K562 (cell line): Measurements from ENCODE around the gene SPAM1. TPM values are rescaled to one million over a fixed set of nuclear protein-coding genes. Genes with fewer than 3 reads are reported as not detected.

ENCODE experiments used
- ATAC-seq: fragments of 200-7000 bp; cut with Tn5 transposase; 3 replicates; pipeline ENCODE4 v1.9.1; 2020; ENCODE audit warnings: moderate library complexity
- Bru-seq: library from RNA; stranded (reverse); fragments of 400-500 nt; gene quantifications from one replicate; lab custom pipeline; 2021; lab: Mats Ljungman, UMichigan
- BruChase-seq, 2 experiments: library from RNA; stranded (reverse); fragments of 400-500 nt; gene quantifications; one replicate each; lab custom pipeline; 2021; lab: Mats Ljungman, UMichigan
- BruUV-seq: library from RNA; stranded (reverse); fragments of 400-500 nt; replicated peaks from 2 replicates; lab custom pipeline; 2021; lab: Mats Ljungman, UMichigan
- CTCF ChIA-PET: fragments of 300-600 bp; formaldehyde crosslinking; extraction: SDS; loops from one replicate; lab custom pipeline; 2021; ENCODE audit warnings: low intra/inter-chr PET ratio; lab: Yijun Ruan, JAX
- POLR2A ChIA-PET: fragments of 300-600, 350-650 bp; sonication (Branson Sonifier 250); formaldehyde crosslinking; extraction: SDS; loops from one replicate; lab custom pipeline; 2021; ENCODE audit warnings: antibody characterized with exemption, inconsistent platforms; lab: Yijun Ruan, JAX
- DNase-seq, 4 experiments: peaks; one replicate each; pipeline versions ENCODE4 v3.0.0 to v3.0.0-alpha.2; 2011 to 2018; ENCODE audit warnings: low spot score in 3 of 4, mixed read lengths in 3 of 4; ENCODE audit errors: extremely low read depth in 1 of 4
- FAIRE-seq: peaks from 2 replicates; lab custom pipeline; 2011; peaks lifted over from hg19 to GRCh38; lab: Jason Lieb, UNC
- H2AFZ ChIP-seq: 2 replicates; pipeline ENCODE4 v1.6.0; 2011; ENCODE audit warnings: low read depth, low read length, control low read depth, inconsistent platforms
- H3K27ac ChIP-seq: fragments of 200-600 bp; 3 replicates; pipeline ENCODE4 v1.8.0; 2011; ENCODE audit warnings: low read depth, mild to moderate bottlenecking, control low read depth, inconsistent platforms, low read length, moderate library complexity, mixed read lengths; ENCODE audit errors: extremely low read depth
- H3K27me3 ChIP-seq, 2 experiments: fragments of 300-600 bp in 1 of 2; 2 replicates in 1 of 2; 3 replicates in 1 of 2; pipeline versions ENCODE4 v1.6.0 to v1.8.0; 2011; ENCODE audit warnings: inconsistent platforms in 2 of 2, low read length in 2 of 2, mild to moderate bottlenecking in 1 of 2, mixed read lengths in 1 of 2, moderate library complexity in 1 of 2; ENCODE audit not compliant: control insufficient read depth in 2 of 2, insufficient read depth in 2 of 2
- H3K36me3 ChIP-seq: fragments of 300-600 bp; 3 replicates; pipeline ENCODE4 v1.8.0; 2011; ENCODE audit warnings: mild to moderate bottlenecking, low read length, inconsistent platforms; ENCODE audit not compliant: control insufficient read depth, insufficient read depth
- H3K4me1 ChIP-seq, 2 experiments: fragments of 200-600 bp in 1 of 2; replicated peaks in 1 of 2; 2 replicates in 1 of 2; 3 replicates in 1 of 2; pipeline versions ENCODE4 v1.5.1 to v1.8.0; 2011; ENCODE audit warnings: inconsistent platforms in 2 of 2, low read length in 2 of 2, mild to moderate bottlenecking in 1 of 2, mixed read lengths in 1 of 2, moderate library complexity in 1 of 2; ENCODE audit not compliant: control insufficient read depth in 2 of 2, insufficient read depth in 2 of 2
- H3K4me2 ChIP-seq: 2 replicates; pipeline ENCODE4 v1.6.1; 2011; ENCODE audit warnings: low read length, control low read depth, inconsistent platforms, mixed read lengths; ENCODE audit not compliant: insufficient read depth
- H3K4me3 ChIP-seq: fragments of 200-600 bp; sonication (generic), shearing (Covaris generic); 2 replicates; pipeline ENCODE4 v1.5.1; 2016; ENCODE audit warnings: control low read depth, inconsistent platforms
- H3K79me2 ChIP-seq: fragments of 200-600 bp; 3 replicates; pipeline ENCODE4 v1.8.0; 2011; ENCODE audit warnings: low read length, inconsistent platforms; ENCODE audit not compliant: control insufficient read depth, insufficient read depth
- H3K9ac ChIP-seq, 2 experiments: 2 replicates each; pipeline versions ENCODE4 v1.6.0 to v1.6.1; 2011; ENCODE audit warnings: low read depth in 2 of 2, low read length in 2 of 2, control low read depth in 1 of 2, inconsistent platforms in 1 of 2, mild to moderate bottlenecking in 1 of 2, mixed read lengths in 1 of 2; ENCODE audit not compliant: insufficient read depth in 1 of 2
- H3K9me1 ChIP-seq: one replicate; pipeline ENCODE4 v1.6.0; 2011; ENCODE audit warnings: inconsistent platforms, mild to moderate bottlenecking, low read length, moderate library complexity; ENCODE audit not compliant: control insufficient read depth, insufficient read depth
- H3K9me3 ChIP-seq: replicated peaks from 2 replicates; pipeline ENCODE4 v1.5.1; 2011; ENCODE audit warnings: low read depth, low read length, inconsistent platforms; ENCODE audit not compliant: control insufficient read depth, insufficient read depth
- H4K20me1 ChIP-seq: replicated peaks from 2 replicates; pipeline ENCODE4 v1.6.1; 2011; ENCODE audit warnings: low read length, inconsistent platforms, mixed read lengths; ENCODE audit not compliant: control insufficient read depth, insufficient read depth
- FOXA1 ChIP-seq: fragments of 450-650 bp; IDR thresholded peaks from 2 replicates; pipeline ENCODE4 v1.6.1; 2016; ENCODE audit warnings: mild to moderate bottlenecking, borderline replicate concordance
- FOXK1 ChIP-seq: sonication (generic); formaldehyde crosslinking; IDR thresholded peaks from 2 replicates; pipeline ENCODE4 v1.8.0; 2022; ENCODE audit warnings: missing genetic modification reagents, mild to moderate bottlenecking, borderline replicate concordance
- HMG20A ChIP-seq: fragments of 450-650 bp; formaldehyde crosslinking; conservative IDR thresholded peaks from 2 replicates; pipeline ENCODE4 v1.4.0; 2020; ENCODE audit warnings: mild to moderate bottlenecking, mixed read lengths
- KLF1 ChIP-seq: fragments of 450-650 bp; IDR thresholded peaks from 2 replicates; pipeline ENCODE4 v1.6.1; 2016; ENCODE audit warnings: missing genetic modification characterization, missing compliant biosample characterization
- MCM3 ChIP-seq: fragments of 450-650 bp; IDR thresholded peaks from 2 replicates; pipeline ENCODE4 v1.6.1; 2016
- RB1 ChIP-seq: fragments of 450-650 bp; IDR thresholded peaks from 2 replicates; pipeline ENCODE4 v1.6.1; 2017; ENCODE audit warnings: low read depth, mild to moderate bottlenecking
- THRA ChIP-seq: fragments of 450-650 bp; IDR thresholded peaks from 2 replicates; pipeline ENCODE4 v1.6.1; 2017; ENCODE audit warnings: mild to moderate bottlenecking, moderate library complexity
- U2AF2 ChIP-seq: fragments of 200-400 bp; formaldehyde crosslinking; optimal IDR thresholded peaks from 2 replicates; pipeline ENCODE3; 2017; ENCODE audit warnings: low read depth, mild to moderate bottlenecking, low read length
- XRCC3 ChIP-seq: fragments of 450-650 bp; IDR thresholded peaks from 2 replicates; pipeline ENCODE4 v1.6.1; 2017; ENCODE audit warnings: mild to moderate bottlenecking, moderate library complexity
- ZBTB8A ChIP-seq: fragments of 450-650 bp; IDR thresholded peaks from 2 replicates; pipeline ENCODE4 v1.6.1; 2018; ENCODE audit warnings: mild to moderate bottlenecking, moderate library complexity; ENCODE audit not compliant: partially characterized antibody
- ZNF609 ChIP-seq: sonication (generic); formaldehyde crosslinking; IDR thresholded peaks from 2 replicates; pipeline ENCODE4 v1.8.1; 2023; ENCODE audit warnings: missing genetic modification reagents, mild to moderate bottlenecking, borderline replicate concordance
- ZNF644 ChIP-seq: fragments of 200-800 bp; sonication (Bioruptor generic); IDR thresholded peaks from 2 replicates; pipeline ENCODE4 v1.6.1; 2016; ENCODE audit warnings: low read depth, missing genetic modification characterization, missing compliant biosample characterization
- in situ Hi-C: fragments of 300-500 bp; cut with MboI; formaldehyde crosslinking; loops from 4 replicates; pipeline ENCODE4 v1.15.0; 2018; ENCODE audit warnings: inconsistent platforms, mixed read lengths
- intact Hi-C: fragments of 100-400 bp; cut with micrococcal nuclease; formaldehyde crosslinking; loops from 2 replicates; pipeline ENCODE4 v1.14.2; 2022
- long read RNA-seq, 3 experiments: library from polyadenylated mRNA in 2 of 3; library from RNA in 1 of 3; unstranded in 2 of 3; stranded (forward) in 1 of 3; transcript quantifications; one replicate each; pipeline ENCODE4 v2.0.0, GENCODE V29; 2019 to 2022
- polyA minus RNA-seq, 3 experiments: library from RNA; depleted of rRNA, polyadenylated mRNA; stranded (reverse); fragments of >200 nt; gene quantifications; 2 replicates each; pipeline ENCODE4 v1.2.3, GENCODE V29; 2011
- polyA plus RNA-seq, 8 experiments: library from polyadenylated mRNA; depleted of rRNA in 4 of 8; stranded (reverse) in 5 of 8; unstranded in 3 of 8; fragments of >200 nt; fragmentation: Nextera tagmentation in 2 of 8; fragmentation: Illumina TruSeq in 1 of 8; extraction: Ambion mirVana in 2 of 8; extraction: Trizol in 1 of 8; gene quantifications; 2 replicates each; pipeline versions ENCODE4 v1.2.1 to v1.2.3, GENCODE V29; 2011 to 2014; ENCODE audit warnings: inconsistent platforms in 1 of 8, missing spikeins in 1 of 8
- total RNA-seq, 7 experiments: library from RNA; depleted of rRNA in 6 of 7; stranded (reverse); fragments of >200 nt in 6 of 7; fragmentation: Illumina TruSeq in 2 of 7; extraction: Trizol in 2 of 7; gene quantifications; 2 replicates each; pipeline versions ENCODE4 v1.2.1 to v1.2.3, GENCODE V29; 2011 to 2021; ENCODE audit warnings: low replicate concordance in 1 of 7

The SPAM1 gene, protein sequence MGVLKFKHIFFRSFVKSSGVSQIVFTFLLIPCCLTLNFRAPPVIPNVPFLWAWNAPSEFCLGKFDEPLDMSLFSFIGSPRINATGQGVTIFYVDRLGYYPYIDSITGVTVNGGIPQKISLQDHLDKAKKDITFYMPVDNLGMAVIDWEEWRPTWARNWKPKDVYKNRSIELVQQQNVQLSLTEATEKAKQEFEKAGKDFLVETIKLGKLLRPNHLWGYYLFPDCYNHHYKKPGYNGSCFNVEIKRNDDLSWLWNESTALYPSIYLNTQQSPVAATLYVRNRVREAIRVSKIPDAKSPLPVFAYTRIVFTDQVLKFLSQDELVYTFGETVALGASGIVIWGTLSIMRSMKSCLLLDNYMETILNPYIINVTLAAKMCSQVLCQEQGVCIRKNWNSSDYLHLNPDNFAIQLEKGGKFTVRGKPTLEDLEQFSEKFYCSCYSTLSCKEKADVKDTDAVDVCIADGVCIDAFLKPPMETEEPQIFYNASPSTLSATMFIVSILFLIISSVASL
- not detected in 2 replicates for total RNA-seq (2011; cell fraction: chromatin; rRNA removed; ENCODE audit: low replicate concordance)
- total RNA-seq (2011; cell fraction: nucleolus; rRNA removed) = not detected in 2 replicates
- total RNA-seq (2011; cell fraction: nucleoplasm; rRNA removed) = not detected in 2 replicates
- total RNA-seq (2014; rRNA removed) = not detected in 2 replicates
- total RNA-seq (2014; rRNA removed; fragmentation: Illumina TruSeq; extraction: Trizol) = not detected in 2 replicates
- total RNA-seq (2015; rRNA removed; fragmentation: Illumina TruSeq; extraction: Trizol) = not detected in 2 replicates
- total RNA-seq (2021) = not detected in 2 replicates
- not detected in 2 replicates for polyA plus RNA-seq (2011; rRNA removed)
- not detected in 2 replicates for polyA plus RNA-seq (2011; cell fraction: cytosol; rRNA removed)
- polyA plus RNA-seq (2011; cell fraction: nucleus; rRNA removed) = not detected in 2 replicates
- polyA plus RNA-seq (2012) = not detected in 2 replicates
- not detected in 2 replicates for polyA plus RNA-seq (2014; fragmentation: Illumina TruSeq; extraction: Trizol)
- polyA plus RNA-seq (2014; fragmentation: Nextera tagmentation; extraction: Ambion mirVana) = not detected
- polyA plus RNA-seq (2014; rRNA removed) = not detected in 2 replicates
- not detected in 2 replicates for polyA minus RNA-seq (2011; rRNA and poly(A)+ RNA removed)
- polyA minus RNA-seq (2011; cell fraction: cytosol; rRNA and poly(A)+ RNA removed) = not detected in 2 replicates
- polyA minus RNA-seq (2011; cell fraction: nucleus; rRNA and poly(A)+ RNA removed) = not detected in 2 replicates
- not detected for Bru-seq, nascent RNA
- BruChase-seq, experiment 1, labeled RNA remaining after a 2-hour chase = not detected
- BruChase-seq, experiment 2, labeled RNA remaining after a 6-hour chase = not detected
- long read RNA-seq, experiment 1 = 0 reads
- long read RNA-seq, experiment 2 = 0 reads
- long read RNA-seq, experiment 3 = 0 reads

GRCh38 chr7:123924941-123925340 lies at the start of gene SPAM1:
TSS of gene SPAM1 (plus strand) at chr7:123925241. CDS start at chr7:123953571, 28,330 bp downstream.
- Histone ChIP-seq H3K9me3 (no peaks in the 10 kb centered on the region), H3K9ac (no peak within 1 kb of the TSS), H3K36me3 (no peaks in the 10 kb centered on the region), H3K79me2 (no peaks in the 10 kb centered on the region), H3K4me3 (no peak within 1 kb of the TSS), H3K4me2 (no peak within 1 kb of the TSS), H3K4me1 (no peaks in the 10 kb centered on the region), H2AFZ (no peak within 1 kb of the TSS), H3K9me1 (no peaks in the 10 kb centered on the region), H4K20me1 (no peaks in the 10 kb centered on the region), H3K27me3 (no peaks in the 10 kb centered on the region), H3K27ac (no peak within 1 kb of the TSS)
- no peak for FAIRE-seq
- in situ Hi-C loops = no loop called here
- no TSS peak for BruUV-seq
- CTCF ChIA-PET = no interaction called here
- POLR2A ChIA-PET = no interaction called here
- no peak for ATAC-seq
- intact Hi-C loops = no loop called here
- DNase-seq = no peak
- TF ChIP-seq KLF1 = no peak
- no peak for TF ChIP-seq RB1
- TF ChIP-seq MCM3 = no peak
- TF ChIP-seq ZBTB8A = no peak
- TF ChIP-seq THRA = no peak
- no peak for TF ChIP-seq ZNF609 (CRISPR knock-in tag)
- TF ChIP-seq XRCC3 = no peak
- TF ChIP-seq FOXA1 = no peak
- TF ChIP-seq U2AF2 = no peak
- TF ChIP-seq FOXK1 (CRISPR knock-in tag) = no peak
- TF ChIP-seq HMG20A (CRISPR knock-in tag) = no peak
- no peak for TF ChIP-seq ZNF644 (tag)
